ENCODE measurements around the gene GPR35. TPM values are rescaled to one million over a fixed set of nuclear protein-coding genes. Genes with fewer than 3 reads are reported as not detected.

Gene GPR35
- total RNA-seq, 1 experiment from 2014 or later, result 2.4 TPM

DNA sequence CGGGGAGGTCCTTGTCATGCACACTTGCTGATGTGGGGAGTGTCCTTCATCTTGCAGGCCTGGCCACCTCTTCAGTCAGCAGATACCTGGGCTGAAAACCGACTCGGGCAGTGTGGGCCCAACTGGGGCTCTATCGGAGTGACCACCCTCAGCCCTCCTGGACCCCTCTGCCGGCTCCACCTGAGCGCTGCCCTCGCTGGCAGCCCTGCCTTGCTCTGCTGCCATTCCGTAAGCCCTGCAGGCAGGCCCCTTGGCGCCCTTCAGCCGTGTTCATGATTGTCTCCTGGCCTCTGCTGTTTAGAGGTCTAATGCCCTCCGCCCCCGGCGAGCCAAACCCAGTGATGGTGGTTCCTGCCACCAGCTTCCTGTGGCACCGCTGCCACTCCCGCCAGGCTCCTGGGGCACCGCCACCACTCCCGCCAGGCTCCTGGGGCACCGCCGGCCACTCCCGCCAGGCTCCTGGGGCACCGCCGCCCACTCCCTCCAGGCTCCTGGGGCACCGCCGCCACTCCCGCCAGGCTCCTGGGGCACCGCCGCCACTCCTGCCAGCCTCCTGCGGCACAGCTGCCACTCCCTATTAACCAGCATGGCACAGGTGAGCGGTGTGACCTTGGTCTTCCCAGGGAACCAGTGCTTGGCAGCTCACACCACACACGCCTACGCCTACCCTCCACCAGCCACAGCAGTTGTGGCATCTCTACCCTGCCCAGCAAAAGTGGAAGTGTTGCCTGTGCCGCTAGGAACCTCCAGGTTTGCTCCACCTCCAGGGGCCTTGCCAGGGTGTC is 22.8 kb upstream of the GPR35 start:
- no peaks in the 10 kb centered on the region for H3K4me1 ChIP-seq (ENCODE audit: insufficient read depth, low read length)
- no peak overlapping the region for H3K9ac ChIP-seq (ENCODE audit: low read length)
- no peaks in the 10 kb centered on the region for H3K9me2 ChIP-seq (replicated peaks; ENCODE audit: low read length)
- TF ChIP-seq EZH2phosphoT487 (IDR thresholded peaks at IDR 0.05; ENCODE audit: borderline replicate concordance, low read length) (no peak), EZH2 (IDR thresholded peaks at IDR 0.05; ENCODE audit: low read length, unreplicated experiment) (no peak)
- BruUV-seq (replicated peaks), result no TSS peak
- H3K4me3 ChIP-seq (ENCODE audit: low read length), result no peak overlapping the region
- H3K27ac ChIP-seq (ENCODE audit: low read length), result no peak overlapping the region
- no peak for DNase-seq
- no peaks in the 10 kb centered on the region for H3K79me2 ChIP-seq (ENCODE audit: low read length)
- no peaks in the 10 kb centered on the region for H3K27me3 ChIP-seq (ENCODE audit: low read length)
- no peaks in the 10 kb centered on the region for H3K9me3 ChIP-seq (ENCODE audit: low read length)
- no peak overlapping the region for H2AFZ ChIP-seq (ENCODE audit: low read length)
- ChIA-PET POLR2A (ENCODE audit: unreplicated experiment) (no interaction called here), CTCF (no interaction called here)
- intact Hi-C loops (cut with micrococcal nuclease), result no loop called here
- no peaks in the 10 kb centered on the region for H3K36me3 ChIP-seq (ENCODE audit: low read depth, low read length)
- no peak for ATAC-seq
- H4K20me1 ChIP-seq (ENCODE audit: low read length), result no peaks in the 10 kb centered on the region
- no peaks in the 10 kb centered on the region for H3F3A ChIP-seq (ENCODE audit: low read length, unreplicated experiment)
- no peak overlapping the region for H3K4me2 ChIP-seq (ENCODE audit: low read length)

DNA sequence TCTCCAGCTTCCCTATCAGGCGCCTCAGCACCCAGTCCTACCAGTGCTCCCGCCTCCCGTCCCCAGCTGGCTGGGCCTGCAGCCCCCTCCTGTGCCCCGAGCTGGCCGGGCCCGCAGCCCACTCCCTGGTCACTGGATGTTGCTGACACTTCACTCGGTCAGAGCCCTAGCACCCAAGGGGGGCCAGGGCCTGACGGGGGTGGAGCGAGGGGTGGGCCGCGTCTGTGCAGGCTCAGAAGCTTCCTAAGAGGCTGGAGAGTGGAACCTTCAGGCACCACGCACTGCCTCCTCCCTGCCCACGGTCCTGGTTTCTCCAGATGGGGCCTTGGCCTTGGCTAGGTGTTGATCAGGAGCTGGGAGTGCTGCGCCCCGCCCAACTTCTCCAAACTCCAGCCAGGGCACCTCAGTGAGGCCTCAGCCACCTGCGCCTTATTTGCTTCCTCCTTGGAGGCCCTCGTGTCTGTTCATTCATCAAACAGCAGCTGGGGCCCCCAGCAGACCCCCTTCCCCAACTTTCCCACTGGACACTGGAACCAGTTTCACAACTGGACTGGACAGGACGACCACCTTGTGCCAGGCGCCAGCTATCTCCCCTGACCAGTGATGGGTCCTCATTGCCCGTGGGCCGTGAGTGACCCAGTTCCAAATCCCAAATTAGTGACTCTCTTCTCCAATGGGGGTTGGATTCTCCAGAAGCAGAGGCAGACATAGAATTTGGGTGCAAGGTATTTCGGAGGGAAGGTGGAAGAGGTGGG is 22.0 kb upstream of the GPR35 start:
- no peak overlapping the region for H3K4me2 ChIP-seq (ENCODE audit: low read length)
- intact Hi-C loops (cut with micrococcal nuclease), result no loop called here
- DNase-seq (no peak), ATAC-seq (no peak)
- H2AFZ ChIP-seq (ENCODE audit: low read length), result no peak overlapping the region
- no peak overlapping the region for H3K4me3 ChIP-seq (ENCODE audit: low read length)
- H3F3A ChIP-seq (ENCODE audit: low read length, unreplicated experiment), result no peaks in the 10 kb centered on the region
- TF ChIP-seq EZH2phosphoT487 (IDR thresholded peaks at IDR 0.05; ENCODE audit: borderline replicate concordance, low read length) (no peak), CTCF (conservative IDR thresholded peaks at IDR 0.05; ENCODE audit: low read depth, low read length) (no peak), EZH2 (IDR thresholded peaks at IDR 0.05; ENCODE audit: low read length, unreplicated experiment) (no peak)
- POLR2A ChIA-PET (ENCODE audit: unreplicated experiment), result no interaction called here
- CTCF ChIA-PET, result no interaction called here
- H3K36me3 ChIP-seq (ENCODE audit: low read depth, low read length), result no peaks in the 10 kb centered on the region
- no peaks in the 10 kb centered on the region for H3K27me3 ChIP-seq (ENCODE audit: low read length)
- no peaks in the 10 kb centered on the region for H3K9me3 ChIP-seq (ENCODE audit: low read length)
- BruUV-seq (replicated peaks), result no TSS peak
- H3K27ac ChIP-seq (ENCODE audit: low read length), result no peak overlapping the region
- H4K20me1 ChIP-seq (ENCODE audit: low read length), result no peaks in the 10 kb centered on the region
- H3K9me2 ChIP-seq (replicated peaks; ENCODE audit: low read length), result no peaks in the 10 kb centered on the region
- no peaks in the 10 kb centered on the region for H3K4me1 ChIP-seq (ENCODE audit: insufficient read depth, low read length)
- no peaks in the 10 kb centered on the region for H3K79me2 ChIP-seq (ENCODE audit: low read length)
- H3K9ac ChIP-seq (ENCODE audit: low read length), result no peak overlapping the region

DNA sequence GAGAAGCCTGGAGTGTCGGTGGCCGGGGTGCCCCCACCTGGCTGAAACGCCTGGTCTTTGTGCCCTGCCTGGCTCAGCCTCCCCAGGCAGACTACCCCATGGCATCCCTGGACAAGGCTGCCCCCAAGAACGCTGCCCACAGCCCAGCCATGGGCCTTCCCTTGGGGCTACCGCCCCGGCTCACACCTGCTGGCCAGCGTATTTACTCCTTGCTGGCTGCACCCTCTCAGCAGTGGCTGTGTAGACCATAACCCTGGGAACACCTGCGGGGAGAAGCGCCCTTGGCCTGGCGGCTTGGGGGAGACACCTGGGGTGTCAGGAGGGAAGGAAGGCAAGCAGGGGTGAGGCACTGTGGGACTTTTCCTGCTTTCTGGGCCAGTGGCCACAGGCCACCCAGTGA is 21.4 kb upstream of the GPR35 start:
- POLR2A ChIA-PET (ENCODE audit: unreplicated experiment), result no interaction called here
- H2AFZ ChIP-seq (ENCODE audit: low read length), result no peak overlapping the region
- H3K4me2 ChIP-seq (ENCODE audit: low read length), result no peak overlapping the region
- ATAC-seq (no peak), DNase-seq (no peak)
- H4K20me1 ChIP-seq (ENCODE audit: low read length), result no peaks in the 10 kb centered on the region
- BruUV-seq (replicated peaks), result no TSS peak
- no peaks in the 10 kb centered on the region for H3K9me3 ChIP-seq (ENCODE audit: low read length)
- H3K9me2 ChIP-seq (replicated peaks; ENCODE audit: low read length), result no peaks in the 10 kb centered on the region
- no peaks in the 10 kb centered on the region for H3K79me2 ChIP-seq (ENCODE audit: low read length)
- CTCF ChIA-PET, result interaction anchor here (0.6 kb wide), 1 partner anchor 884 kb away, joined by 3 read pairs; no protein-coding TSS in a partner anchor
- no peaks in the 10 kb centered on the region for H3K36me3 ChIP-seq (ENCODE audit: low read depth, low read length)
- no peaks in the 10 kb centered on the region for H3K4me1 ChIP-seq (ENCODE audit: insufficient read depth, low read length)
- H3F3A ChIP-seq (ENCODE audit: low read length, unreplicated experiment), result no peaks in the 10 kb centered on the region
- H3K4me3 ChIP-seq (ENCODE audit: low read length), result no peak overlapping the region
- TF ChIP-seq EZH2 (IDR thresholded peaks at IDR 0.05; ENCODE audit: low read length, unreplicated experiment) (no peak), CTCF (conservative IDR thresholded peaks at IDR 0.05; ENCODE audit: low read depth, low read length) (no peak), EZH2phosphoT487 (IDR thresholded peaks at IDR 0.05; ENCODE audit: borderline replicate concordance, low read length) (no peak)
- H3K27me3 ChIP-seq (ENCODE audit: low read length), result no peaks in the 10 kb centered on the region
- H3K27ac ChIP-seq (ENCODE audit: low read length), result no peak overlapping the region
- no peak overlapping the region for H3K9ac ChIP-seq (ENCODE audit: low read length)
- intact Hi-C loops (cut with micrococcal nuclease), result no loop called here

Measured in PC-3 (cell line).